OCI-LY7 (cell line): Measurements from ENCODE around the gene ZNF792. TPM values are rescaled to one million over a fixed set of nuclear protein-coding genes. Genes with fewer than 3 reads are reported as not detected.

Experiments used
- BruUV-seq: library from RNA; stranded (reverse); fragments of 400-500 nt; replicated peaks from 2 replicates; lab custom pipeline; 2021; lab: Mats Ljungman, UMichigan
- CTCF ChIA-PET: fragments of 300-600 bp; sonication (Branson Sonifier 250); formaldehyde crosslinking; loops from one replicate; lab custom pipeline; 2022; ENCODE audit warnings: antibody characterized with exemption; ENCODE audit not compliant: unreplicated experiment; lab: Charles Lee
- POLR2A ChIA-PET: fragments of 300-600 bp; sonication (Branson Sonifier 250); formaldehyde crosslinking; loops from one replicate; lab custom pipeline; 2022; ENCODE audit warnings: antibody characterized with exemption; lab: Charles Lee
- DNase-seq: peaks from one replicate; pipeline ENCODE4 v3.0.0-alpha.2; 2015; ENCODE audit warnings: low spot score
- H2AFZ ChIP-seq: fragments of 200-600 bp; sonication (generic), shearing (Covaris generic); 2 replicates; pipeline ENCODE4 v1.6.1; 2014; ENCODE audit warnings: mild to moderate bottlenecking, antibody characterized with exemption, low read length, moderate library complexity
- H3K27ac ChIP-seq: fragments of 200-600 bp; sonication (generic); 2 replicates; pipeline ENCODE4 v1.5.1; 2014; ENCODE audit warnings: mixed run types, low read depth, mild to moderate bottlenecking, moderate library complexity, low read length, inconsistent platforms; ENCODE audit not compliant: poor library complexity, severe bottlenecking
- H3K36me3 ChIP-seq: fragments of 200-600 bp; sonication (generic); 2 replicates; pipeline ENCODE4 v1.6.1; 2014; ENCODE audit warnings: mild to moderate bottlenecking, antibody characterized with exemption, low read length, moderate library complexity, mixed read lengths; ENCODE audit not compliant: insufficient read depth
- H3K4me1 ChIP-seq: fragments of 200-600 bp; sonication (generic); 2 replicates; pipeline ENCODE4 v1.5.1; 2014; ENCODE audit warnings: mild to moderate bottlenecking, low read length; ENCODE audit not compliant: insufficient read depth, poor library complexity, severe bottlenecking
- H3K4me2 ChIP-seq: fragments of 200-600 bp; sonication (generic); 2 replicates; pipeline ENCODE4 v1.6.1; 2014; ENCODE audit warnings: mild to moderate bottlenecking, low read length
- H3K4me3 ChIP-seq: fragments of 200-600 bp; sonication (generic); 2 replicates; pipeline ENCODE4 v1.5.1; 2014; ENCODE audit warnings: mild to moderate bottlenecking, low read depth, low read length; ENCODE audit not compliant: poor library complexity, severe bottlenecking
- H3K79me2 ChIP-seq: fragments of 200-600 bp; sonication (generic); 2 replicates; pipeline ENCODE4 v1.6.1; 2016; ENCODE audit warnings: low read depth, mild to moderate bottlenecking, low read length, moderate library complexity, mixed read lengths; ENCODE audit not compliant: insufficient read depth
- H3K9me2 ChIP-seq: fragments of 200-600 bp; sonication (generic); 2 replicates; pipeline ENCODE4 v1.6.1; 2016; ENCODE audit warnings: mild to moderate bottlenecking, low read length, mixed read lengths; ENCODE audit not compliant: insufficient read depth
- H3K9me3 ChIP-seq: fragments of 200-600 bp; sonication (generic); 2 replicates; pipeline ENCODE4 v1.6.1; 2014; ENCODE audit warnings: mild to moderate bottlenecking, mixed run types, low read length, mixed read lengths
- H4K20me1 ChIP-seq: fragments of 200-600 bp; sonication (generic); 2 replicates; pipeline ENCODE4 v1.6.1; 2014; ENCODE audit warnings: mild to moderate bottlenecking, antibody characterized with exemption, low read length, moderate library complexity, mixed read lengths; ENCODE audit not compliant: insufficient read depth
- EZH2phosphoT487 ChIP-seq: fragments of 200-600 bp; sonication (generic); IDR thresholded peaks from 2 replicates; pipeline ENCODE4 v1.6.1; 2018; ENCODE audit warnings: low read depth, borderline replicate concordance, mild to moderate bottlenecking, mixed run types, antibody characterized with exemption, low read length, moderate library complexity, mixed read lengths
- intact Hi-C: fragments of 100-400 bp; cut with micrococcal nuclease; formaldehyde crosslinking; loops from one replicate; pipeline ENCODE4 v1.10.0; 2022; ENCODE audit not compliant: unreplicated experiment
- total RNA-seq, 2 experiments: library from RNA; depleted of rRNA in 1 of 2; stranded (reverse); fragments of >200 nt in 1 of 2; shearing (Covaris generic) in 1 of 2; gene quantifications; 2 replicates each; pipeline ENCODE4 v1.2.3, GENCODE V29; 2014 to 2022
- TF ChIP-seq, protein P1 (sequence below): fragments of 200-600 bp; sonication (generic); conservative IDR thresholded peaks from 2 replicates; pipeline ENCODE4 v1.5.1; 2014; ENCODE audit warnings: mild to moderate bottlenecking, antibody characterized with exemption, low read length, moderate library complexity, mixed read lengths

The ZNF792 gene
- total RNA-seq, 2 experiments from 2014 or later = 8.0 to 9.5 TPM

- peaks cover 10% of the 10 kb centered on the region; the same call in 1 of the 2 replicates for H4K20me1 ChIP-seq
- intact Hi-C loops = no loop called here
- peaks cover 28% of the 10 kb centered on the region for H3K4me1 ChIP-seq
- H3K4me3 ChIP-seq = no peak overlapping the region
- no peak overlapping the region for H3K4me2 ChIP-seq
- TF ChIP-seq, protein P1, sequence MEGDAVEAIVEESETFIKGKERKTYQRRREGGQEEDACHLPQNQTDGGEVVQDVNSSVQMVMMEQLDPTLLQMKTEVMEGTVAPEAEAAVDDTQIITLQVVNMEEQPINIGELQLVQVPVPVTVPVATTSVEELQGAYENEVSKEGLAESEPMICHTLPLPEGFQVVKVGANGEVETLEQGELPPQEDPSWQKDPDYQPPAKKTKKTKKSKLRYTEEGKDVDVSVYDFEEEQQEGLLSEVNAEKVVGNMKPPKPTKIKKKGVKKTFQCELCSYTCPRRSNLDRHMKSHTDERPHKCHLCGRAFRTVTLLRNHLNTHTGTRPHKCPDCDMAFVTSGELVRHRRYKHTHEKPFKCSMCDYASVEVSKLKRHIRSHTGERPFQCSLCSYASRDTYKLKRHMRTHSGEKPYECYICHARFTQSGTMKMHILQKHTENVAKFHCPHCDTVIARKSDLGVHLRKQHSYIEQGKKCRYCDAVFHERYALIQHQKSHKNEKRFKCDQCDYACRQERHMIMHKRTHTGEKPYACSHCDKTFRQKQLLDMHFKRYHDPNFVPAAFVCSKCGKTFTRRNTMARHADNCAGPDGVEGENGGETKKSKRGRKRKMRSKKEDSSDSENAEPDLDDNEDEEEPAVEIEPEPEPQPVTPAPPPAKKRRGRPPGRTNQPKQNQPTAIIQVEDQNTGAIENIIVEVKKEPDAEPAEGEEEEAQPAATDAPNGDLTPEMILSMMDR = no peak
- TF ChIP-seq EZH2phosphoT487 = no peak
- DNase-seq = no peak
- H3K9me3 ChIP-seq = no peaks in the 10 kb centered on the region
- BruUV-seq = no TSS peak
- H3K79me2 ChIP-seq = peaks cover 62% of the 10 kb centered on the region
- peaks cover 87% of the 10 kb centered on the region for H3K36me3 ChIP-seq
- H3K9me2 ChIP-seq = no peaks in the 10 kb centered on the region
- CTCF ChIA-PET = no interaction called here
- H2AFZ ChIP-seq = no peak overlapping the region
- POLR2A ChIA-PET = no interaction called here
- no peak overlapping the region for H3K27ac ChIP-seq
Observed at GRCh38 chr19:35005256-35005977, 41.4 kb upstream of the ZNF792 start.

DNA sequence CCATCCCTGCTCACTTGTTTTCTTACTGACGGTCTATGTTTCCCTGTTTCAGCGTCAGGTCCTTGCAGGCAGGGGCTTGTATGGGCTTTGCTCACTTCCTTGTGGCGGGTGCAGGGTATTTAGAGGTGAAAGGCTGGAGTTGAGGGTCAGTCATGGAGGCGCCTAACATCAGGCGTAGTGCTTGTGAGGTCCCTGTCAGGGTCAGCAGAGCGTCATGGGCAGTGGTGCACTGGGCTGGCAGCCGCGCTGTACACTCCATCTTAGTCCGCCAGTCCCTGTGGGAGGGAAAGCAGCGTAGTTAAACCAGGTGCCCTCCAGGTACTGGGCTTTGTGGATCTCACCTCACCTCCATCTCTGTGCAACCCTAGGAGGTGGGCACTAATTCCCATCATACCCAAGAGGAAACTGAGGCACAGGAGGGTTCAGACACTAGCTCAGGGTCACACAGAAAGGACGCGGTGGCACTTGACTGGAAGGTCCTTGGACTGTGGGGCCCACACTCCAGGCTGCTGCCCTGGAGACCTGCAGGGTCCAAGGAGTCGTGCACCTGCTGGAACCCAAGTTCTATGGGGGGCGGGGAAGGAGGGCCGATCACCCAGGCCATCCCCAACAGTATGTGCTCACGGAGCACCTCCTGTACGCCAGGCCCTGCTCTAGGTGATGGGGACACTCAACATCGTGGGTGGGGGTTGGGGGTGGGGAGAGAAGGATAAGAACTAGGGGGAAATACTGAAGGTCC is 40.7 kb upstream of the ZNF792 start:
- H3K4me2 ChIP-seq = no peak overlapping the region
- POLR2A ChIA-PET = no interaction called here
- intact Hi-C loops = no loop called here
- H3K9me2 ChIP-seq = no peaks in the 10 kb centered on the region
- peaks cover 31% of the 10 kb centered on the region for H3K4me1 ChIP-seq
- peaks cover 80% of the 10 kb centered on the region for H3K36me3 ChIP-seq
- peaks cover 10% of the 10 kb centered on the region; the same call in 1 of the 2 replicates for H4K20me1 ChIP-seq
- no TSS peak for BruUV-seq
- TF ChIP-seq, protein P1 = no peak
- no peak for TF ChIP-seq EZH2phosphoT487
- H3K27ac ChIP-seq = no peak overlapping the region
- H3K9me3 ChIP-seq = no peaks in the 10 kb centered on the region
- no peak overlapping the region for H3K4me3 ChIP-seq
- no peak overlapping the region for H2AFZ ChIP-seq
- H3K79me2 ChIP-seq = peaks cover 66% of the 10 kb centered on the region
- CTCF ChIA-PET = no interaction called here
- no peak for DNase-seq
